ENCODE results near the gene TDRD6. TPM values are rescaled to one million over a fixed set of nuclear protein-coding genes. Genes with fewer than 3 reads are reported as not detected.

The TDRD6 gene
- total RNA-seq, 1 experiment from 2014 or later, result 0.07 TPM

- Histone ChIP-seq H3K27ac (ENCODE audit: low read length) (no peak overlapping the region), H2AFZ (ENCODE audit: low read length) (peak overlapping the region; percentile 95), H3F3A (ENCODE audit: low read length, unreplicated experiment) (no peaks in the 10 kb centered on the region), H4K20me1 (ENCODE audit: low read length) (no peaks in the 10 kb centered on the region), H3K9me2 (replicated peaks; ENCODE audit: low read length) (no peaks in the 10 kb centered on the region), H3K79me2 (ENCODE audit: low read length) (no peaks in the 10 kb centered on the region), H3K9me3 (ENCODE audit: low read length) (no peaks in the 10 kb centered on the region), H3K4me1 (ENCODE audit: insufficient read depth, low read length) (peaks cover 27% of the 10 kb centered on the region), H3K27me3 (ENCODE audit: low read length) (no peaks in the 10 kb centered on the region), H3K4me3 (ENCODE audit: low read length) (peak overlapping the region; percentile 91), H3K9ac (ENCODE audit: low read length) (0 out of 2 replicates have a peak overlapping the region, but pooled peaks have one; percentile 29), H3K4me2 (ENCODE audit: low read length) (peak overlapping the region; percentile 89), H3K36me3 (ENCODE audit: low read depth, low read length) (no peaks in the 10 kb centered on the region)
- ChIA-PET POLR2A (ENCODE audit: unreplicated experiment) (no interaction called here), CTCF (no interaction called here)
- intact Hi-C loops (cut with micrococcal nuclease), result loop anchor here (2.0 to 5.0 kb wide), 3 partner anchors 79 to 969 kb away; no protein-coding TSS in a partner anchor
- TF ChIP-seq CTCF (conservative IDR thresholded peaks at IDR 0.05; ENCODE audit: low read depth, low read length) (no peak), EZH2phosphoT487 (IDR thresholded peaks at IDR 0.05; ENCODE audit: borderline replicate concordance, low read length) (no peak), EZH2 (IDR thresholded peaks at IDR 0.05; ENCODE audit: low read length, unreplicated experiment) (no peak)
- ATAC-seq (no peak), DNase-seq (no peak)
- TSS peak; percentile 45 for BruUV-seq (replicated peaks)
Measured at GRCh38 chr6:46653439-46654195, 34.1 kb upstream of the TDRD6 start.

GRCh38 chr6:46655803-46656202 lies 31.9 kb upstream of the TDRD6 start:
- ATAC-seq (no peak), DNase-seq (peak; percentile 31)
- BruUV-seq (replicated peaks), result no TSS peak
- intact Hi-C loops (cut with micrococcal nuclease), result no loop called here
- Histone ChIP-seq H2AFZ (ENCODE audit: low read length) (no peak overlapping the region), H3K4me1 (ENCODE audit: insufficient read depth, low read length) (peaks cover 14% of the 10 kb centered on the region; the same call in 1 of the 2 replicates), H3K79me2 (ENCODE audit: low read length) (no peaks in the 10 kb centered on the region), H3K27me3 (ENCODE audit: low read length) (no peaks in the 10 kb centered on the region), H3K9me2 (replicated peaks; ENCODE audit: low read length) (no peaks in the 10 kb centered on the region), H3K36me3 (ENCODE audit: low read depth, low read length) (no peaks in the 10 kb centered on the region), H3F3A (ENCODE audit: low read length, unreplicated experiment) (no peaks in the 10 kb centered on the region), H3K9me3 (ENCODE audit: low read length) (no peaks in the 10 kb centered on the region), H3K9ac (ENCODE audit: low read length) (no peak overlapping the region), H3K4me2 (ENCODE audit: low read length) (no peak overlapping the region), H3K27ac (ENCODE audit: low read length) (no peak overlapping the region), H4K20me1 (ENCODE audit: low read length) (no peaks in the 10 kb centered on the region), H3K4me3 (ENCODE audit: low read length) (no peak overlapping the region)
- CTCF ChIA-PET, result no interaction called here
- POLR2A ChIA-PET (ENCODE audit: unreplicated experiment), result interaction anchor here (0.6 kb wide), 1 partner anchor 288 kb away, joined by 7 read pairs; no protein-coding TSS in a partner anchor
- peak; percentile 51 for TF ChIP-seq CTCF (conservative IDR thresholded peaks at IDR 0.05; ENCODE audit: low read depth, low read length)
- no peak for TF ChIP-seq EZH2 (IDR thresholded peaks at IDR 0.05; ENCODE audit: low read length, unreplicated experiment)

- no peak for DNase-seq
- H3K27me3 ChIP-seq (ENCODE audit: low read length), result no peaks in the 10 kb centered on the region
- TF ChIP-seq CTCF (conservative IDR thresholded peaks at IDR 0.05; ENCODE audit: low read depth, low read length), result no peak
- no peak for TF ChIP-seq EZH2 (IDR thresholded peaks at IDR 0.05; ENCODE audit: low read length, unreplicated experiment)
- no peak for TF ChIP-seq EZH2phosphoT487 (IDR thresholded peaks at IDR 0.05; ENCODE audit: borderline replicate concordance, low read length)
- no peaks in the 10 kb centered on the region for H3K36me3 ChIP-seq (ENCODE audit: low read depth, low read length)
- no peaks in the 10 kb centered on the region for H3K9me3 ChIP-seq (ENCODE audit: low read length)
- H3K4me1 ChIP-seq (ENCODE audit: insufficient read depth, low read length), result peaks cover 8% of the 10 kb centered on the region; the same call in 1 of the 2 replicates
- no peak overlapping the region for H3K4me3 ChIP-seq (ENCODE audit: low read length)
- no peaks in the 10 kb centered on the region for H3K9me2 ChIP-seq (replicated peaks; ENCODE audit: low read length)
- H4K20me1 ChIP-seq (ENCODE audit: low read length), result no peaks in the 10 kb centered on the region
- H3K79me2 ChIP-seq (ENCODE audit: low read length), result no peaks in the 10 kb centered on the region
- BruUV-seq (replicated peaks), result no TSS peak
- no peak overlapping the region for H3K9ac ChIP-seq (ENCODE audit: low read length)
- no peaks in the 10 kb centered on the region for H3F3A ChIP-seq (ENCODE audit: low read length, unreplicated experiment)
- no peak for ATAC-seq
- no peak overlapping the region for H2AFZ ChIP-seq (ENCODE audit: low read length)
- H3K4me2 ChIP-seq (ENCODE audit: low read length), result no peak overlapping the region
- intact Hi-C loops (cut with micrococcal nuclease), result no loop called here
- H3K27ac ChIP-seq (ENCODE audit: low read length), result no peak overlapping the region
- CTCF ChIA-PET, result no interaction called here
- POLR2A ChIA-PET (ENCODE audit: unreplicated experiment), result no interaction called here
Measured at GRCh38 chr6:46657642-46658041, 30.0 kb upstream of the TDRD6 start.

All from PC-3 (cell line).